Stimulated activated CD8-positive, alpha-beta memory T cell treated with anti-CD3 and anti-CD28 coated beads, Interleukin-2, amount 100 ng/mL, for 1 hour (primary cell): Measurements from ENCODE around the gene METRNL.
"Not testable (repeated sequence)": the region's sequence is repeated elsewhere in the genome, so short reads cannot be mapped to it uniquely, and the experiment has no call there.

Experiments
- DNase-seq, 2 donors: peaks; one replicate each; pipeline ENCODE4 v3.0.0-alpha.2; 2020; ENCODE audit warnings: low read depth in 2 of 2

METRNL gene

GRCh38 chr17:83079352-83079747, at the start of gene METRNL:
Gene METRNL, plus strand, starts transcription at chr17:83079609. Its CDS starts 207 bp downstream, at chr17:83079816.
- DNase-seq, result peak; percentile 39 to 48

- DNase-seq, result no peak
Observed at GRCh38 chr17:83030432-83030831, 49.0 kb upstream of the METRNL start.

- DNase-seq, result no peak
Observed at GRCh38 chr17:83031321-83031945, 48.0 kb upstream of the METRNL start.

GRCh38 chr17:83031946-83032451, 47.4 kb upstream of the METRNL start:
- not testable (repeated sequence) for DNase-seq

- DNase-seq, result no peak
Observed at GRCh38 chr17:83032781-83033180, 46.6 kb upstream of the METRNL start.

- DNase-seq, result no peak
Observed at GRCh38 chr17:83034525-83034924, 44.9 kb upstream of the METRNL start.

- DNase-seq, result no peak
Observed at GRCh38 chr17:83035722-83036121, 43.7 kb upstream of the METRNL start.

- DNase-seq, result no peak
Observed at GRCh38 chr17:83036193-83036592, 43.2 kb upstream of the METRNL start.

- DNase-seq, result no peak
Observed at GRCh38 chr17:83036666-83037065, 42.7 kb upstream of the METRNL start.

GRCh38 chr17:83037084-83037873, 42.1 kb upstream of the METRNL start:
- no peak for DNase-seq

- no peak for DNase-seq
Observed at GRCh38 chr17:83037874-83038165, 41.6 kb upstream of the METRNL start.

GRCh38 chr17:83038983-83039382, 40.4 kb upstream of the METRNL start:
- not testable (repeated sequence) for DNase-seq

- DNase-seq, result no peak
Observed at GRCh38 chr17:83041305-83041704, 38.1 kb upstream of the METRNL start.

GRCh38 chr17:83042522-83043158, 36.8 kb upstream of the METRNL start:
- DNase-seq, result no peak

GRCh38 chr17:83044479-83044878, 34.9 kb upstream of the METRNL start:
- DNase-seq, result not testable (repeated sequence)

GRCh38 chr17:83046448-83047181, 32.8 kb upstream of the METRNL start:
- DNase-seq, result no peak

- DNase-seq, result no peak
Observed at GRCh38 chr17:83047182-83047478, 32.3 kb upstream of the METRNL start.

- DNase-seq, result not testable (repeated sequence)
Observed at GRCh38 chr17:83047818-83048475, 31.5 kb upstream of the METRNL start.

- DNase-seq, result no peak
Observed at GRCh38 chr17:83050651-83051395, 28.6 kb upstream of the METRNL start.

- DNase-seq, result peak; percentile 95 to 96
Observed at GRCh38 chr17:83051396-83052240, 27.8 kb upstream of the METRNL start.
